PC-9 (cell line): ENCODE measurements around the gene CDK17.

Experiments used
- EZH2 ChIP-seq: fragments of 200-600 bp; sonication (generic); IDR thresholded peaks from 2 replicates; pipeline ENCODE4 v1.8.0; 2017; ENCODE audit warnings: antibody characterized with exemption, low read depth
- TF ChIP-seq, protein P1 (sequence below): fragments of 200-600 bp; sonication (generic); conservative IDR thresholded peaks from 2 replicates; pipeline ENCODE4 v1.6.1; 2017; ENCODE audit warnings: mixed run types, antibody characterized with exemption, mild to moderate bottlenecking, moderate library complexity

DNA sequence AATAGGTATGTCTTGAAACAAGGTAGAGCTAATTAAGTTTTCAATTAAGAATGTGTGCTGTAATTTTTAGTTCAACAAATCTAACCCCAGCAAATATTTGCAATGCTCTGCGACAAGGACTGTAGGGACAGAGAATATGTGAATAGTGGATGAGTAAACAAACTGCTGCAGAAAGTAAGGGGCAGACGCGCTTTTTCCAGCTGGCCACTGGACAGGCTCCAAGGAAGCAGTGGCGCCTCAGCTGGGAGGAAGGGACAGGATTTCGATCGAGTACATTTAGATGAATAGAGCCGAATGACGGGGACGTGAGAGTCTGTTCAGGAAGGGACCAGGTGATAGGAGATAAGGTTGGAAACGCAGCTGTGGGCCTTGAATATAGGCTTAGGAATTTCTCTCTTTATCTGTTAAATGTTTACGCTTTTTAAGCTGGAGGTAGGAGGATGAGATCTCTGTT is 136.8 kb downstream of the CDK17 start:
- TF ChIP-seq, protein P1, sequence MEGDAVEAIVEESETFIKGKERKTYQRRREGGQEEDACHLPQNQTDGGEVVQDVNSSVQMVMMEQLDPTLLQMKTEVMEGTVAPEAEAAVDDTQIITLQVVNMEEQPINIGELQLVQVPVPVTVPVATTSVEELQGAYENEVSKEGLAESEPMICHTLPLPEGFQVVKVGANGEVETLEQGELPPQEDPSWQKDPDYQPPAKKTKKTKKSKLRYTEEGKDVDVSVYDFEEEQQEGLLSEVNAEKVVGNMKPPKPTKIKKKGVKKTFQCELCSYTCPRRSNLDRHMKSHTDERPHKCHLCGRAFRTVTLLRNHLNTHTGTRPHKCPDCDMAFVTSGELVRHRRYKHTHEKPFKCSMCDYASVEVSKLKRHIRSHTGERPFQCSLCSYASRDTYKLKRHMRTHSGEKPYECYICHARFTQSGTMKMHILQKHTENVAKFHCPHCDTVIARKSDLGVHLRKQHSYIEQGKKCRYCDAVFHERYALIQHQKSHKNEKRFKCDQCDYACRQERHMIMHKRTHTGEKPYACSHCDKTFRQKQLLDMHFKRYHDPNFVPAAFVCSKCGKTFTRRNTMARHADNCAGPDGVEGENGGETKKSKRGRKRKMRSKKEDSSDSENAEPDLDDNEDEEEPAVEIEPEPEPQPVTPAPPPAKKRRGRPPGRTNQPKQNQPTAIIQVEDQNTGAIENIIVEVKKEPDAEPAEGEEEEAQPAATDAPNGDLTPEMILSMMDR = no peak
- TF ChIP-seq EZH2 = no peak
